Stimulated activated CD8-positive, alpha-beta memory T cell treated with anti-CD3 and anti-CD28 coated beads, Interleukin-12 subunit alpha, Interleukin-12 subunit beta, amount 100 ng/mL, for 4 hours (primary cell): ENCODE data around the gene GRID2.

Source experiments
- DNase-seq: peaks from one replicate; pipeline ENCODE4 v3.0.0-alpha.2; 2020; ENCODE audit warnings: low read depth

The GRID2 gene

DNA sequence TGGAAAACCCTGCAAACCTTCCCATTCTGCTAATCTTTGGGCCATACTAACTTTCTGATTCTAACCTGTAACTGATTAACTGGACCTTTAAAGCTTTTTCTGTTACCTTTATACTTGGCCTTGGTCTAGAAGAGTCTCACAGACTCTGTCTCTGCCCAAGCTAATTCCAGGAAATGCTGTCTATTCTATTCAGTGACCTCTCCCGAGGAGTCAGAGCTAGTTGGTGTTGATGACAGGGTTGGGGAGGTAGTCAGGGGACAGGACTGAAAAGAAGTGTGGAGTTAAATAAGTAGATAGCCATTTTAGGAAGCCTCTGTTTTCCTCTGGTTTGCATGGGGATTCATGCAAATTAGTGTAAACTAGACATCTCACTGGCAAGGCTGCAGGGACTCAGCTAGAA, 429.5 kb downstream of the GRID2 start:
- DNase-seq = no peak

DNA sequence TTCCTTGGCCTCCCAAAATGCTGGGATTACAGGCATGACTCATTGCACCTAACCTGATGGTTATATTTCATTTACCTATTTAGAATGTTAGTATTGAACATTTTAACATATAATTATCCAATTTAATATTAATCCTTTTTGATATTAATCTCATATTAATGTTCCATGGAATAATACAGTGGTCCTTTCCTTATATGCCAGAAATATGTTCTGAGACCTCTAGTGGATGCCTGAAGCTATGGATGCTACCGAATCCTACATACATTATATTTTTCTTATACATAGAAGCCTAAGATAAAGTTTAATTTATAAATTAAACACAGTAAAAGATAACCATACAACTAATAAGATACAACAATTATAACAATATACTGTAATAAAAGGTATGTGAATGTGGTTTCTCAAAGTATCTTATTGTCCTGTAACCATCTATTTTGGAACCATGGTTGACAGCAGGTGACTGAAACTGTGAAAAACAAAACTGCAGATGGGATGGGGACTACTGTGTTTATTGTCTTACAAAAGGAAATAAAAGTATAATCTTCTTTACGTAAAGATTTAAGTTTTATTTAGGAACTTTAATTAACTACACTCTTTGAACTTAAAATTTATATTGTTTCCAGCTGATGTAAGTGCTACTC, 431.4 kb downstream of the GRID2 start:
- no peak for DNase-seq

DNA sequence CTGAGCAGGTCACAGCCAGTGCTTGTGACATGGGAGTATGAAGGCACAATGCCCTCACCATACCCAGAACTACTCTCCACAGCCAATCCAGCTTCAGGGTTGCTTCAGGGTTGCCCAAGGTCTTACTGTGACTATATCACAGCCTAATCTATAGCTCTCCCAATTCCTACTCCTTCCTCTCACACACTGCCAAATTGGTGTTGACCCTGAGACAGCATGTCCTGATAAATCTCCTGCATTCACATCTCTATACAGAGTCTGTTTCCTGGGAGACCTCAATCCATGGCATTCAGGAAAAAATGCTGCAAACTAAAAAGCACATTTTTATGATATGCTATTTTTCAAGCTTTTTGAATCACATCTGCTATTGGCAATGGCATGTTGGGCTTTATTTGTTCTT, 456.7 kb downstream of the GRID2 start:
- no peak for DNase-seq

DNA sequence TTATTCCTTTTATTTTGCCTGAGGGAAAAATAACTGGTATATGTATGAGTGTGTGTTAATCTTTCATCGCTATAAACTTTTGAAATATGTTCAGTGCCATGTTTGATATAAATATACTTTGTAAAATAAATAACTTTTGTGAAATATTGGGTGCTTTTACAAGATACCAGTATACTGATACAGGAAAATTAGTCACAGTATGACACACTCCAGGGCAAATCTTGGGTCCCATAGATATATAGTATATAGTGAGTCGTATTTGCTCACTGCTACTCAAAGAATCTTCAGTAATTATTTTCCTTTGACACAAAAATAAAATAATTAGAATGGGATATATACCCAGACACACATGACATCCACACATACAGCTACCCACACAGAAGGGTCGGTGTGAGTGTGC, 472.3 kb downstream of the GRID2 start:
- DNase-seq = no peak

DNA sequence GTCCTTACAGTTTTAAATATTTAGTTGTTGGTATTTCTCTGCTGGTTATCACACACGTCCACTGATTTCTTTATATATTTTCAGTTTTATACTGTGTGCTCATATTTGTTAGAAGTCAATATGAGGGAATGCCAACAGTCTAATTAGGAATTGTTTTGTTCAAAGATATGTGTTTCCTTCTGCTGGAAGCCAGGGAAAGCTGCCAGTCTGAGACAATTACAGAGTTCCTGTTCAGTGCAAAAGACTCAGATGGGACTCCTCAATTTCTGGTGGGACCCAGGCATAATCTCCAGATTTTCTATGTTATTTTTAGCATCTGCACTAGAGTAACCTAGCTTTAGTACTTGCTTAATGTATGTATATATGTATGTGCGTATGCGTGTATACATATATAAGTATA, 486.0 kb downstream of the GRID2 start:
- DNase-seq = no peak

DNA sequence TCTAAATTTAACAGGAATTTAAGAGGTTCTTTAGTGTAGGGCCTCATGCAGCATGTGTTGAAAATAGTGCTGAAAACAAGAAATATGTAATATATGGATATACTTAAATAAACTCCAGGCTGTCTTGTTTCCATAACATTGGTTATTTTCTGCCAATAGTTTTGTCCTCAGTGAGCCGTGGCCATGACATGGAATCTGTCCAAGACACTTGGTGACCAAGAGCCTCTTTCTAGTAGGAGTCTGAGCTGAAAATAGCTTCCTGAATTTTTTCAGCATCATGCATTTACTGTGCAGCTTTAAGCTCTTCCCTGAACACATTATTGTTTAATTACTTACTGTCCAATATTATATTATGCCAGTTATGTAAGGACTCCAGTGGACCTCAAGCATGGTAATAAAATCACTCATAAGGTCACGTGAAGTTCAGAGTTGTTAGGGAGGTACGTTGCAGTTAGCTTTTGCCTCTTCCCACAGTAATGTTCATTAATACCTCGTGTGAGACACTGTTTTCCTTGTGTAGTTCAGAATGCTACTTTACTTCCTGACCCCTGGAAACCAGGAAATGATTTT, 488.2 kb downstream of the GRID2 start:
- no peak for DNase-seq

GRCh38 chr4:92809381-92809780, 505.6 kb downstream of the GRID2 start:
- DNase-seq = no peak

DNA sequence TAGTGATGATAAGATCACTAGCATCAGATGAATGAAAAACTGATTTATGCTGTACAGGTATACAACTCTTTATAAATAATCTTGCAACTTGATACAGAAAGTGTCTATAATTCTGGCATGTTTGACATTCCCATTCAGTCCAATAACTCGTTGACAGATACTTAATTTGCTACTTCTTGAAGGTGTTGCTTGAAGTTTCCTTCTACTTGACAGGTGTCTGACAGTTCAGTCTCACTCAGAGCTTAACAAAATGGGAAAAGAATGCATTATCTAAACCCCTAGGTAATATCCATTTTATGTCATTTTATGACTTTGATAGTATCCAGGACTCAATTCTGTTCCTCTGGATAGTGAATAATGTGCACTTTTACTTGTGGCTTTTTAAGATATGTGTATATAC, 508.9 kb downstream of the GRID2 start:
- no peak for DNase-seq

DNA sequence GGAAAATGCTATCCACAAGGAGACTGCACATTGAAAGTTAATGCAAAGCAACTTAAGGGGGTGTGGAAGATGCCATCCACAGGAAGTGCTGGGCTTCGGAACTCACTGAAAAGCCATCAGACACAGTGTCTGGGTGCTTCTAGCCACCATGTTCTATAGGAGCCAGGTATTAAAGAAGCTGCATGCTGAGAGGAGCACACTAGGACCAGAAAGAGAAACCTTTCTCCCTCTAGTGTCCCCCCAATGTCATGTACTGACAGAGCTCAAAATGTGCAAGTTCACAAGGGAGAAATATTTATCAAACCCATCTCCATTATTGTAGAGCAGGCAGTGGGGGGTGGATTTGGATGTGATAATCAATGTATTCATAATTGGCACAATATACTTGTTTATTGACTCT, 510.9 kb downstream of the GRID2 start:
- DNase-seq = no peak

GRCh38 chr4:92825256-92825655, 521.5 kb downstream of the GRID2 start:
- no peak for DNase-seq

GRCh38 chr4:92825791-92826190, 522.0 kb downstream of the GRID2 start:
- DNase-seq = no peak

- DNase-seq = no peak
These were observed 527.0 kb downstream of the GRID2 start for GRCh38 chr4:92830771-92831170.

DNA sequence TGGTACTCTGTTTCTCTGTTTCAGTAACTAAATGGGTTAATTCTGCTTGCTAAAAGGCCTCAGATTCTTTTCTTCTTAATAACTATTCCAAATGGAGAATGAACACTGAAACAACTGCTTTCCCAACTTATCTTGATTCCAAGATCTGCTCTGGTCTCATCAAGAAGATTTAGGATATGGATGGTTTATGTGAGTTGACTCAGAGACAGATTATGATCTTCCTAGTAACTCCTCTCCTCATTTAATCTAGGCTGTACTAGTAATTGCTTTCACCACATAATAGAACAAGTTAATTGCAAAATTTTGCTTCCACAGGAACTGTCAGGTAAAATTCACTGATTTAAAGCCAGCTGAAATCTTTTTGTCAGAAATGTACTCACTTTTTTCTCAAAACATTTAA, 537.1 kb downstream of the GRID2 start:
- DNase-seq = no peak

GRCh38 chr4:92843784-92844183, 540.0 kb downstream of the GRID2 start:
- DNase-seq = no peak

DNA sequence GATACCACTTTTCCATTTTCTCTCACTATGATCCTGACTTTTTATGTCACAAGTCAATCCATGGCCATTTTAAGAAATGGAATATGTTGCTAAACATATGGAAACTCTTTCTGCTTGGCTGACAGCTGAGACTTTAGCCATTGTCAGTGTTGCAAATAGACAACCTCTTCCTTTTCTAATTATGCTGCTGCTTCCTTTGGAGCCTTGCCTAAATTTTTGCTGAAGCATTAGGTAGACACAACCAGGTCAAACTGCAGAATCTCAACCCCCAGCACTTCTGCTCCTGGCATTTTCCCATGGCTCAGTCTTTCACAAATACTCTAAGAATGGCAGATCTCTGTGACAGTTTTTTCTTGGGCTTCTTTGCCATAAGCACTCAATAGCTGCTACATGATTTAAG, 543.3 kb downstream of the GRID2 start:
- no peak for DNase-seq

- DNase-seq = no peak
These were observed 558.7 kb downstream of the GRID2 start for GRCh38 chr4:92862509-92862908.

- no peak for DNase-seq
These were observed 560.3 kb downstream of the GRID2 start for GRCh38 chr4:92864096-92864495.

- DNase-seq = no peak
These were observed 568.8 kb downstream of the GRID2 start for GRCh38 chr4:92872604-92873003.

- DNase-seq = no peak
These were observed 581.9 kb downstream of the GRID2 start for GRCh38 chr4:92885632-92886031.

DNA sequence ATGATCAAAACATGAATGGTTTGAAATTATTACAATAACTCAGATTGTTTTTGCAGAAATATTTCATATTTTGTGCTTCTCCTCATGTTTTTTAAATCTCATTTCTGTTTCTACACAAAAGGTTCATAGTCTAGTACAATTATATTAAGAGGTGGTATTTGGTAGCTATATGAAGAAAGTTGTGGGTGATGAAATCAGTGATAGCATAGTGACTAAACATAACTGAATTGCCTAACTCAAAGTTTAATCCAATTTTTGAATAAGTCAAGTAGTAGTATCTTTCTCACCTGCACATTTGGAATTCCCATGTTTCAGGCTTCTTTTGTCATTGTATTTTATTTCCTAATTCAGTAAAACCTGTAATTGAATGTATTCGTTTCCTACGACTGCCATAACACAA, 648.7 kb downstream of the GRID2 start:
- DNase-seq = no peak

- no peak for DNase-seq
These were observed 649.1 kb downstream of the GRID2 start for GRCh38 chr4:92952897-92953296.

DNA sequence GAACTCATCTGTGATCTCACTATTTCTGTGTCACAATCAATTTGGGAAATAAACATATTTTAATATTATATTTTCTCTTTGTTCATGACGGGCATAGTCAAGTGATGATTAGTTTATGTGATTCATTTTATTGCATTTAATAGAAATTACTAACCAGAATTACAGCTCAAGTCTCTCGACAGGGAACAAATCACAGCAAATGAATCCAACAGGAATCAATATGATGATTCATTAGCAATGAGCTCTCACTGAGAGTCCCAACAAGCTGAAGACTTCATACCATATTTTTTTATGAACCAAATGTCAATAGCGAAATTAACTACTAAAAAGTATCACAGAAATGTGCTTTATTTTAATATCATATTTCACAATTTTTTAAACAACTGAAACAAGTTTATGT, 649.7 kb downstream of the GRID2 start:
- no peak for DNase-seq

GRCh38 chr4:92961881-92962280, 658.1 kb downstream of the GRID2 start:
- DNase-seq = no peak

GRCh38 chr4:92962831-92963230, 659.1 kb downstream of the GRID2 start:
- DNase-seq = no peak
